CD14-positive monocyte (primary cell): ENCODE data around the gene SRD5A2. TPM values are rescaled to one million over a fixed set of nuclear protein-coding genes. Genes with fewer than 3 reads are reported as not detected.

Source experiments
- DNase-seq, 3 donors: peaks; one replicate each; pipeline ENCODE4 v3.0.0-alpha.2; 2011 to 2022
- H2AFZ ChIP-seq: 2 replicates; pipeline ENCODE4 v1.6.0; 2012; ENCODE audit warnings: mild to moderate bottlenecking, low read depth, low read length, inconsistent platforms; ENCODE audit not compliant: insufficient read depth, poor library complexity, severe bottlenecking
- H3K27ac ChIP-seq, 2 donors: 1 replicate in 1 of 2; 2 replicates in 1 of 2; pipeline ENCODE4 v1.5.1; 2012 to 2013; ENCODE audit warnings: low read length in 2 of 2, control low read depth in 1 of 2, inconsistent platforms in 1 of 2, low read depth in 1 of 2, mild to moderate bottlenecking in 1 of 2
- H3K27me3 ChIP-seq, 2 donors: one replicate each; pipeline versions ENCODE4 v1.6.0 to v1.6.1; 2011 to 2013; ENCODE audit warnings: low read length in 2 of 2; ENCODE audit not compliant: control insufficient read depth in 2 of 2, insufficient read depth in 2 of 2
- H3K36me3 ChIP-seq, 2 donors: replicated peaks in 1 of 2; 1 replicate in 1 of 2; 2 replicates in 1 of 2; pipeline versions ENCODE4 v1.5.1 to v1.6.1; 2012 to 2013; ENCODE audit warnings: low read length in 2 of 2, control low read depth in 1 of 2, inconsistent platforms in 1 of 2, mild to moderate bottlenecking in 1 of 2; ENCODE audit not compliant: insufficient read depth in 2 of 2, control insufficient read depth in 1 of 2
- H3K4me1 ChIP-seq, 2 donors: 1 replicate in 1 of 2; 2 replicates in 1 of 2; pipeline versions ENCODE4 v1.5.1 to v1.6.1; 2012 to 2013; ENCODE audit warnings: low read length in 2 of 2, control low read depth in 1 of 2, inconsistent platforms in 1 of 2, mild to moderate bottlenecking in 1 of 2, moderate library complexity in 1 of 2; ENCODE audit not compliant: insufficient read depth in 2 of 2, control insufficient read depth in 1 of 2
- H3K4me2 ChIP-seq: replicated peaks from 2 replicates; pipeline ENCODE3; 2012; ENCODE audit warnings: low read length, moderate library complexity, mild to moderate bottlenecking; ENCODE audit not compliant: poor library complexity, severe bottlenecking; ENCODE audit errors: extremely low read depth
- H3K4me3 ChIP-seq, 3 experiments: fragments of 200-600 bp in 1 of 3; sonication (generic) in 1 of 3; replicated peaks in 1 of 3; 1 replicate in 2 of 3; 2 replicates in 1 of 3; pipeline ENCODE4 v1.5.1; 2011 to 2013; ENCODE audit warnings: low read length in 3 of 3, mild to moderate bottlenecking in 3 of 3, control low read depth in 2 of 3, low read depth in 2 of 3, inconsistent platforms in 1 of 3, moderate library complexity in 1 of 3
- H3K79me2 ChIP-seq: 2 replicates; pipeline ENCODE4 v1.6.0; 2012; ENCODE audit warnings: mild to moderate bottlenecking, control low read depth, inconsistent platforms, low read length, moderate library complexity; ENCODE audit not compliant: insufficient read depth
- H3K9ac ChIP-seq: 2 replicates; pipeline ENCODE4 v1.6.0; 2017; ENCODE audit warnings: low read length, mild to moderate bottlenecking; ENCODE audit not compliant: insufficient read depth, poor library complexity, severe bottlenecking
- H3K9me3 ChIP-seq, 2 donors: replicated peaks in 1 of 2; 1 replicate in 1 of 2; 2 replicates in 1 of 2; pipeline versions ENCODE4 v1.5.1 to v1.6.1; 2012 to 2013; ENCODE audit warnings: low read length in 2 of 2, control low read depth in 1 of 2; ENCODE audit not compliant: control insufficient read depth in 1 of 2, insufficient read depth in 1 of 2
- H4K20me1 ChIP-seq: 2 replicates; pipeline ENCODE4 v1.6.0; 2012; ENCODE audit warnings: mild to moderate bottlenecking, low read length, control low read depth, moderate library complexity; ENCODE audit not compliant: insufficient read depth
- H3K27ac Mint-ChIP-seq, 7 donors: one replicate each; pipeline ENCODE4 v1.8.0; 2020; ENCODE audit warnings: mild to moderate bottlenecking in 7 of 7, mixed read lengths in 7 of 7, moderate library complexity in 6 of 7, inconsistent platforms in 2 of 7
- H3K27me3 Mint-ChIP-seq, 3 donors: one replicate each; pipeline ENCODE4 v1.8.0; 2021 to 2022; ENCODE audit warnings: low read depth in 3 of 3, mild to moderate bottlenecking in 3 of 3, mixed read lengths in 3 of 3, moderate library complexity in 3 of 3, inconsistent platforms in 1 of 3
- H3K36me3 Mint-ChIP-seq, 2 donors: one replicate each; pipeline ENCODE4 v1.8.0; 2020; ENCODE audit warnings: mixed read lengths in 2 of 2, inconsistent platforms in 1 of 2, mild to moderate bottlenecking in 1 of 2
- H3K4me1 Mint-ChIP-seq: one replicate; pipeline ENCODE4 v1.8.0; 2020; ENCODE audit warnings: mild to moderate bottlenecking, mixed read lengths
- H3K4me3 Mint-ChIP-seq, 2 donors: one replicate each; pipeline ENCODE4 v1.8.0; 2020; ENCODE audit warnings: mild to moderate bottlenecking in 2 of 2, mixed read lengths in 2 of 2, moderate library complexity in 1 of 2
- H3K9me3 Mint-ChIP-seq, 7 donors: one replicate each; pipeline ENCODE4 v1.8.0; 2020 to 2022; ENCODE audit warnings: mixed read lengths in 7 of 7, mild to moderate bottlenecking in 6 of 7, moderate library complexity in 6 of 7, inconsistent platforms in 2 of 7
- CTCF ChIP-seq: fragments of 200-600 bp; IDR thresholded peaks from one replicate; pipeline ENCODE4 v1.8.0; 2022; ENCODE audit warnings: antibody characterized with exemption, mild to moderate bottlenecking
- WGBS: methylation state at CpG from one replicate; pipeline ENCODE4 v1.1.5; 2013; ENCODE audit warnings: missing lambda C conversion rate; ENCODE audit not compliant: insufficient coverage; 5-methylcytosine and 5-hydroxymethylcytosine counted together
- intact Hi-C, 2 donors: fragments of 100-400 bp; cut with micrococcal nuclease; formaldehyde crosslinking; loops; one replicate each; pipeline versions ENCODE4 v1.15.0 to v1.15.1; 2023
- polyA plus RNA-seq, 3 donors: library from polyadenylated mRNA; depleted of rRNA in 1 of 3; unstranded in 2 of 3; stranded (reverse) in 1 of 3; fragments of 300-500 nt in 2 of 3; fragments of >200 nt in 1 of 3; fragmentation: Illumina TruSeq in 2 of 3; gene quantifications; 1 replicate in 2 of 3; 2 replicates in 1 of 3; pipeline ENCODE4 v1.2.3, GENCODE V29; 2012 to 2021

The SRD5A2 gene
- polyA plus RNA-seq, 3 donors = not detected

- intact Hi-C loops = no loop called here
- H3K27me3 Mint-ChIP-seq = peaks cover 0 to 6% (median 3%) of the 10 kb centered on the region in 3 donors
- H3K4me1 ChIP-seq = no peaks in the 10 kb centered on the region
- no peaks in the 10 kb centered on the region for H4K20me1 ChIP-seq
- H2AFZ ChIP-seq = no peak overlapping the region
- TF ChIP-seq CTCF = no peak
- no peaks in the 10 kb centered on the region for H3K36me3 ChIP-seq
- H3K36me3 Mint-ChIP-seq = no peaks in the 10 kb centered on the region
- no peak for DNase-seq
- H3K9me3 ChIP-seq = no peaks in the 10 kb centered on the region
- peaks cover 0 to 15% (median 8%) of the 10 kb centered on the region in 7 donors for H3K9me3 Mint-ChIP-seq
- no peaks in the 10 kb centered on the region for H3K79me2 ChIP-seq
- 70% methylated on average over 2 of the region's 3 CpGs for WGBS
- H3K9ac ChIP-seq = no peak overlapping the region
- H3K27me3 ChIP-seq = no peaks in the 10 kb centered on the region
- no peak overlapping the region for H3K4me2 ChIP-seq
- H3K4me3 ChIP-seq = no peak overlapping the region
- no peaks in the 10 kb centered on the region for H3K4me1 Mint-ChIP-seq
- H3K27ac ChIP-seq = no peak overlapping the region
- H3K4me3 Mint-ChIP-seq = no peak overlapping the region
- H3K27ac Mint-ChIP-seq = no peak overlapping the region
Measured at GRCh38 chr2:31539505-31539904, 41.2 kb downstream of the SRD5A2 start.

GRCh38 chr2:31535768-31536167 lies 45.0 kb downstream of the SRD5A2 start:
- Histone ChIP-seq H3K4me2 (no peak overlapping the region), H2AFZ (no peak overlapping the region), H3K27ac (no peak overlapping the region), H4K20me1 (no peaks in the 10 kb centered on the region), H3K27me3 (no peaks in the 10 kb centered on the region), H3K9me3 (no peaks in the 10 kb centered on the region), H3K36me3 (no peaks in the 10 kb centered on the region), H3K79me2 (no peaks in the 10 kb centered on the region), H3K9ac (no peak overlapping the region), H3K4me1 (no peaks in the 10 kb centered on the region), H3K4me3 (no peak overlapping the region)
- Mint-ChIP-seq H3K27ac (no peak overlapping the region), H3K4me1 (no peaks in the 10 kb centered on the region), H3K36me3 (no peaks in the 10 kb centered on the region), H3K27me3 (peaks cover 3 to 8% (median 4%) of the 10 kb centered on the region in 3 donors), H3K9me3 (peaks cover 0 to 4% (median 0%) of the 10 kb centered on the region in 7 donors), H3K4me3 (no peak overlapping the region)
- intact Hi-C loops = no loop called here
- no peak for DNase-seq
- no peak for TF ChIP-seq CTCF
- WGBS = no CpG with 5 or more reads among the region's 2 CpGs
